ENCODE measurements around the gene C17orf107.
"Not testable (repeated sequence)": the region's sequence is repeated elsewhere in the genome, so short reads cannot be mapped to it uniquely, and the experiment has no call there.

C17orf107 gene

GRCh38 chr17:4899341-4900230, at the start of gene C17orf107:
C17orf107 (plus strand) TSS chr17:4899536; CDS start chr17:4899763, 227 bp downstream.
- no peak for FAIRE-seq

DNA sequence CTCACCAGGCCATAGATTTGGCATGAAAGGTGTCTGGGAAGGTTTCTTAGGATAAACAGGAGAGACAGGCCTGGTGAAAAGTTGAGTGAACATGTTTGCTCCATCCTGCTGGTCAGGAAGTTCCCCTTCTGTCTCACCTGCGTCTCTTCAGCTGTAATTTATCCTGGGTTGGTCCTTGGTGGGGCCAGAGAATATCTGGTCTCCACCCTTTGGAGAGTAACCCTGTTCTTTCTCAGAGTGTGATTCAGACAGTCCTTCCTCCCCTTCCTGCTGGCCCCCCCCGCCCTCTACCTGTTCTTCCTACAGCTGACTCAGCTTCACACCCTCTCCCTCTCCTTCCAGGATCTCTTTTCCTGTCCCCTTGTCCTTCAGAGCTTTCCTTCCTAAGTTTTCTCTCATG, 49.1 kb upstream of the C17orf107 start:
- FAIRE-seq = no peak

DNA sequence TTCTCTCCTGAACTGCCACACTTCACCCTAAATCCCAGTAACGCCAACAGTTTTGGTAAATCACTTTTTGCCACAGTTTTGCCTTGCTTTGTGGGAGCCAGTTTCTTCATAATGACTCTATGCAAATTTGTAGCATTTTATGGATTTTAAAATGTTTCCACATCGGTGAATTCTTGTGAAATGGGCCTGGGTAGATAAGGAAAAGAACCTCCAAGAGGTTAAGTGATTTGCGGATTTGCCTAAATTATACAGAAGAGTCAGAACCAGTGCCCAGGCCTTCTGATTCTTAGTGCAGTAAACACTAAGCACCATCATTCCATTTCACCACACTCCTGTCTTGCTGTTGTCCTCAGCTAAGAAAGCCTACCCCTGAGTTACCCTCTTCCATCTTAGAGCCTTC, 48.3 kb upstream of the C17orf107 start:
- no peak for FAIRE-seq

GRCh38 chr17:4852567-4853207, 46.6 kb upstream of the C17orf107 start:
- no peak for FAIRE-seq

- FAIRE-seq = no peak
These were observed 46.1 kb upstream of the C17orf107 start for GRCh38 chr17:4853208-4853671.

DNA sequence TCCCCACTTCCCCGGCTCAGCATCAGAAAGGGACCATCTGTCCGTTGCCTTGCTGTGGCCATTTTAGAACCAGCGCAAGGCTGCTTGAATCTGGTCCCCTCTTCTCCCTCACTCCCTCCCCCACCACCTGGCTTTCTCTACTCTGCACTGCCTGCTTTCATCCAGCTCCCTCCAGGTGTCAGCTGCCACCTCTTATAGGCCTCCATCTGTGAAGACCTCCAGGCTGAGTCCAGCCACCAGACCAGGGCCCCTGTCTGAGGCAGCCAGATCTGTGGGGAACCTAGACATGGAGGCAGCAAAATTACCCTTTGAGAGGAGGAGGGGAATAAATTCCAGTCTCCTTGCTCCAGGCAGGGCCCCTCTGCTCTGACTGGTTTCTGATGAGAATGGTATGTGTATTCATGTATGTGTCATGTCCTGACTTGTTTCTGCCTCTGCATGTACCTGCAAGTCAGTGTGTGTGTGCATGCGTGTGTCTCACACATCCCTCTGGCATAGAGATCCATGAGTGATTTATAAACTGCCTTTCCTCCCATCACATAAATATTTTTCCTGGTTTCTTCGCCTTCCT, 45.1 kb upstream of the C17orf107 start:
- FAIRE-seq = no peak

DNA sequence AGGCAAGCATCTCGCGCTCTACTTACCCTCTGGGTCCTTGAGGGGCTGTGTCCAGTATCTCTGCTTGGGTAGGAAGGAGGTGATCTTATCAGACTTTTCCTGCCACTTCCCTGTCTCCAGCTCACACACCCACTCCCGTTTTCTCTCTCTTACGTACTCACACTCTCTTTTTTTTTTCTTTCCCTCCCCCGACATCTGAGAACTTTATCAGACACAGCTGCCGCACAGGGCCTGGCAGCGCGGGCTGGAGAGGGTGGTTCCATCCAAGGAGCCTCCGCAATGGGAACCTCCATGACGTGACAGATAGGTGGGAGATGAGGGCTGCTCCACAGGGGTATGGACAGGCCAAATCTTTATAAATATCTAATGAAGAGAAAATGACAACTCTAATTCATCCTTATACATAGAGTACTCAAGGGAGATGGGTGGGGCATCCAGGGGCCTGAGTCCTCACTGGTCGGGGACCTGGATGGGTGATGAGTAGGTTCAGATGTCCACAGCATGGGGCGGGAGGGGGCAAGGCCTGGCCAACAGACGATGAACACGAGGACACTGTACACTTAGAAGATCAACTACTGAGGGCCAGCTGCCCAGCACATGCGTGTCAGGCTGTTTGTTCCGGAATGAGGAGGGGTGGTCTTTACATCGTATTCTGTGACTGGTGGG, 42.9 kb upstream of the C17orf107 start:
- FAIRE-seq = no peak

- no peak for FAIRE-seq
These were observed 42.4 kb upstream of the C17orf107 start for GRCh38 chr17:4856937-4857314.

- not testable (repeated sequence) for FAIRE-seq
These were observed 42.0 kb upstream of the C17orf107 start for GRCh38 chr17:4857347-4857746.

GRCh38 chr17:4858068-4858881, 41.1 kb upstream of the C17orf107 start:
- no peak for FAIRE-seq

- no peak for FAIRE-seq
These were observed 40.5 kb upstream of the C17orf107 start for GRCh38 chr17:4858882-4859260.

GRCh38 chr17:4859816-4860625, 39.3 kb upstream of the C17orf107 start:
- FAIRE-seq = no peak

DNA sequence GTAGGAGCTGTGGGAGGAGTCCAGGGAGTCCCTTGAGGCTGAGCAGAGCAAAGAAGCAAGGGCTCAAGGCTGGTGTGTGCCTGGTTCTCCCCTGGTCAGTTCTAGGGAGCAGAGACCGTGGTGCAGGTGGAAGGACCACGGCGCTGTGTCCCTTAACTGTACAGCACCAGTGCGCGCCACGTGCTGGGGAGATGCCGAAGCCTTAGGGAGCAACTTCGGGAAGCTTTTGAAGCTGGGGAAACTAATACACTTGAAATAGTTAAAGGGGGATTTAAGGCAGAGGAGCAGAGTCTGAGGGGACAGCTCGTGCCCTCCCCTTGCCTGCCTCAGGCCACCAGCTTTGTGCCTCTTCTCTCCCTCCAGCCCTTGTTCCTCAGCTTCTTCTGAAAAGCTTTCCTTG, 38.7 kb upstream of the C17orf107 start:
- no peak for FAIRE-seq

DNA sequence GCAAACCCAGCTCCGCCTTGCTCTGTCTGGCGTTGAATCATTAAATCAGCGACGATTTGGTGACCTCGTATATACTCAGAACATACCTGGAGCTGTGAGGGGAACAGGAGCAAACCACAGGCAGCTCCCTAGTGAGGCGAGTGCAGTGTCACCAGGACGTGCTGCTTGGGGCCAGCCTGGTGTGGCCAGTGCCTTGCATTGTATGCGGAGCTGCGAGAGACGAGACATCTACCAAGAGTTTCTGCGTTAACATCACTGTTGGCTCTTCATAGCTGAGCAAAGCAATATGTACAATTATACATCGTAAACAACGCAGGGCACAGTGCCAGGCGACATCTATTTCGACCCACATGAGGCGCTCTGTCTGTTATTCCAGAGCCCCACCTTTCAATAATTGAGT, 38.3 kb upstream of the C17orf107 start:
- FAIRE-seq = no peak

DNA sequence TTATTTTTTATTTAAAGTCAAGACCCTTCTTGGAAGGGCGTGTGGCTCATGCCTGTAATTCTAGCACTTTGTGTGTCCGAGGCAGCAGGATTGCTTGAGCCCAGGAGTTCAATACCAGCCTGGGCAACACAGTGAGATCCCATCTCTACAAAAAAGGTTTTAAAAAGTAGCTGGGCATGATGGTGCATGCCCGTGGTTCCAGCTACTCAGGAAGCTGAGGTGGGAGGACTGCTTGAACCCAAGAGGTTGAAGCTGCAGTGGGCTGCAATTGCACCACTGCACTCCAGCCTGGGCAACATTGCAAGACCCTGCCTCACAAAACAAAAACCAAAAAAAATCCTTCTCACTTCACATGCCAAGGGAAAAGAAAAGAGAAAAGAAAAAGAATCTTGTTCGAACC, 36.6 kb upstream of the C17orf107 start:
- no peak for FAIRE-seq

- no peak for FAIRE-seq
These were observed 36.0 kb upstream of the C17orf107 start for GRCh38 chr17:4863321-4863720.

DNA sequence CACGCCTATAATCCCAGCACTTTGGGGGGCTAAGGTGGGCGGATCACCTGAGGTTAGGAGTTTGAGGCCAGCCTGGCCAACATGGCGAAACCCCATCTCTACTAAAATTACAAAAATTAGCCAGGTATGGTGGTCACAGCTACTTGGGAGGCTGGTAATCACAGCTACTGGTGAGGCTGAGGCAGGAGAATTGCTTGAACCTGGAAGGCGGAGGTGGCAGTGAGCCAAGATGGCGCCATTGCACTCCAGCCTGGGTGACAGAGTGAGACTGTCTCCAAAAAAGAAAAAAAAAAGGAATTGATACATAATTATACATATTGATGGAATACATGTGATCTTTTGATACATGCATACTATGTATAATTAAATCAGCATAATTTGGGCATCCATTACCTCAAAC, 31.8 kb upstream of the C17orf107 start:
- not testable (repeated sequence) for FAIRE-seq

- FAIRE-seq = not testable (repeated sequence)
These were observed 30.0 kb upstream of the C17orf107 start for GRCh38 chr17:4869058-4869998.

- no peak for FAIRE-seq
These were observed 28.5 kb upstream of the C17orf107 start for GRCh38 chr17:4870855-4871254.

DNA sequence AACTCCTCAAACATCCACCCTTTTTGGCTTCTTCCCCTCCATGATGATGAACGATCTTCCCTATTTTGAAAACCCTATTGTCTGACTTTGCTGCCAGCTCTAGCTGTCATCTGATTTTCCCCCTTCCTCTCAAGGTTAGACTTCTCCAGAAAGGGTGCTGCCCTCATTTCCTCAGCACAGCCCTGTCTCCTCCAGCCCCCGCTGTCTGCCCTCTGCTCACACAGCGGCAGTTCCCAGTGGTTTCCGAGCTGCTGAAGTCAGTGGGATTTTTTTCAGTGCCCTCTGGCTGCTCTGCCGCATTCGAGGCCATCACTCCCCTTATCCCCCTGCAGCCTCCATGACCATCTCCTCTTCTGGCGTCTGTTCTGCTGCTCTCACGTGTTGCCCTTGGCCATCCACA, 26.6 kb upstream of the C17orf107 start:
- FAIRE-seq = no peak

Data from islet of Langerhans (tissue), 1 donor.